Endodermal cell (in vitro differentiated cells): ENCODE measurements around the gene SLC5A12. TPM values are rescaled to one million over a fixed set of nuclear protein-coding genes. Genes with fewer than 3 reads are reported as not detected.

Experiments used
- DNase-seq: peaks from one replicate; pipeline ENCODE4 v3.0.0-alpha.2; 2017
- H3K27ac ChIP-seq: 2 replicates; pipeline ENCODE4 v1.5.1; 2013; ENCODE audit warnings: mild to moderate bottlenecking, low read depth, low read length, moderate library complexity
- H3K27me3 ChIP-seq: 2 replicates; pipeline ENCODE4 v1.6.1; 2013; ENCODE audit warnings: mild to moderate bottlenecking, low read length, moderate library complexity; ENCODE audit not compliant: insufficient read depth, control insufficient read depth, poor library complexity, severe bottlenecking
- H3K36me3 ChIP-seq: 2 replicates; pipeline ENCODE4 v1.7.0; 2013; ENCODE audit warnings: mild to moderate bottlenecking, low read length, moderate library complexity; ENCODE audit not compliant: control insufficient read depth, insufficient read depth
- H3K4me1 ChIP-seq: one replicate; pipeline ENCODE4 v1.7.0; 2013; ENCODE audit warnings: low read length; ENCODE audit not compliant: control insufficient read depth, insufficient read depth
- H3K4me3 ChIP-seq: 2 replicates; pipeline ENCODE4 v1.5.1; 2013; ENCODE audit warnings: mild to moderate bottlenecking, low read length, moderate library complexity
- H3K9ac ChIP-seq: 2 replicates; pipeline ENCODE4 v1.6.1; 2013; ENCODE audit warnings: mild to moderate bottlenecking, low read length, moderate library complexity; ENCODE audit not compliant: poor library complexity, severe bottlenecking; ENCODE audit errors: extremely low read depth
- H3K9me3 ChIP-seq: 2 replicates; pipeline ENCODE4 v1.6.1; 2013; ENCODE audit warnings: mild to moderate bottlenecking, low read length, moderate library complexity; ENCODE audit not compliant: control insufficient read depth
- H3K27ac Mint-ChIP-seq: 2 replicates; pipeline ENCODE4 v1.8.0; 2020; ENCODE audit warnings: mixed read lengths
- H3K27me3 Mint-ChIP-seq: 2 replicates; pipeline ENCODE4 v1.8.0; 2021; ENCODE audit warnings: mild to moderate bottlenecking, mixed read lengths; ENCODE audit not compliant: insufficient read depth
- H3K36me3 Mint-ChIP-seq: 2 replicates; pipeline ENCODE4 v1.8.0; 2020; ENCODE audit warnings: low read depth, mixed read lengths
- H3K4me1 Mint-ChIP-seq: 2 replicates; pipeline ENCODE4 v1.8.0; 2020; ENCODE audit warnings: mixed read lengths
- H3K4me3 Mint-ChIP-seq: 2 replicates; pipeline ENCODE4 v1.8.0; 2020; ENCODE audit warnings: mild to moderate bottlenecking, moderate library complexity, mixed read lengths
- H3K9me3 Mint-ChIP-seq: 2 replicates; pipeline ENCODE4 v1.8.0; 2020; ENCODE audit warnings: mild to moderate bottlenecking, mixed read lengths
- CTCF ChIP-seq: fragments of 200-600 bp; sonication (generic); conservative IDR thresholded peaks from 2 replicates; pipeline ENCODE4 v1.5.0; 2021; ENCODE audit warnings: antibody characterized with exemption, mild to moderate bottlenecking
- WGBS, 2 experiments: methylation state at CpG; one replicate each; pipeline versions ENCODE4 v1.1.5 to v1.1.7; 2013; ENCODE audit warnings: missing lambda C conversion rate in 2 of 2, mixed read lengths in 1 of 2; ENCODE audit not compliant: insufficient coverage in 1 of 2, insufficient read length in 1 of 2; 5-methylcytosine and 5-hydroxymethylcytosine counted together
- total RNA-seq, 2 donors: library from RNA; stranded (reverse); fragmentation: NEBNext Ultra II Directional in 1 of 2; extraction: Animal tissue kit (Norgen Biotek cat#: 25700) in 1 of 2; gene quantifications; 2 replicates in 1 of 2; 3 replicates in 1 of 2; pipeline ENCODE4 v1.2.1, GENCODE V29; 2021

Gene SLC5A12
- total RNA-seq, 2 donors from 2014 or later: 2.6 to 2.7 TPM

GRCh38 chr11:26730414-26731083, 8.7 kb upstream of the SLC5A12 start:
- H3K4me1 ChIP-seq: no peaks in the 10 kb centered on the region
- Mint-ChIP-seq H3K9me3 (no peaks in the 10 kb centered on the region), H3K36me3 (no peaks in the 10 kb centered on the region), H3K4me3 (no peak overlapping the region), H3K27me3 (peaks cover 2% of the 10 kb centered on the region), H3K27ac (no peak overlapping the region), H3K4me1 (peaks cover 1% of the 10 kb centered on the region)
- no peaks in the 10 kb centered on the region for H3K9me3 ChIP-seq
- no peak overlapping the region for H3K9ac ChIP-seq
- no peak for TF ChIP-seq CTCF
- no peaks in the 10 kb centered on the region for H3K27me3 ChIP-seq
- H3K27ac ChIP-seq: no peak overlapping the region
- no peak for DNase-seq
- 84 to 92% methylated on average over 4 of the region's 4 CpGs for WGBS, 2 experiments
- H3K4me3 ChIP-seq: no peak overlapping the region
- H3K36me3 ChIP-seq: no peaks in the 10 kb centered on the region

DNA sequence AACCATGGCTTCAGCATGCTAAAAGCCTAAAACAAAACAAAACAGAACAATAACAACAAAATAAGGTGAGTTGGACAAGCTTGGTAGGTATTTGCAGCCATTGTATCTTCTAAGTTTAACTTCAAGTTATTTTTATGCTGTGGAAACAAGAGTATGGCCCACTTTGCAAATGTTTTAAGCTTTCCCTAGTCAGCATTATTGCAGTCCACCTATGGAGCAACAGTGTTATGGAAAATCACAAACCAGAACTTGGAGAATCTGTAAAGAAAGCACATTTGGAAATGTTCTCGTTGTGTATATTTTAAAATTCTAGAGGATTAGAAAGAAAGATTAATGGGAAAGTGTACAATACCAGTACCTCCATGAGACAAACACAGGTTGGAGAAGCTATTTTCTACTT, 7.4 kb upstream of the SLC5A12 start:
- H3K27ac ChIP-seq: no peak overlapping the region
- Mint-ChIP-seq H3K27me3 (peaks cover 2% of the 10 kb centered on the region), H3K9me3 (no peaks in the 10 kb centered on the region), H3K4me3 (no peak overlapping the region), H3K27ac (no peak overlapping the region), H3K4me1 (peaks cover 1% of the 10 kb centered on the region), H3K36me3 (no peaks in the 10 kb centered on the region)
- DNase-seq: no peak
- no peak overlapping the region for H3K4me3 ChIP-seq
- no peaks in the 10 kb centered on the region for H3K4me1 ChIP-seq
- H3K27me3 ChIP-seq: no peaks in the 10 kb centered on the region
- H3K9ac ChIP-seq: no peak overlapping the region
- WGBS, 2 experiments: 83 to 100% methylated on average over 1 of the region's 1 CpG
- no peaks in the 10 kb centered on the region for H3K36me3 ChIP-seq
- TF ChIP-seq CTCF: no peak
- H3K9me3 ChIP-seq: no peaks in the 10 kb centered on the region

DNA sequence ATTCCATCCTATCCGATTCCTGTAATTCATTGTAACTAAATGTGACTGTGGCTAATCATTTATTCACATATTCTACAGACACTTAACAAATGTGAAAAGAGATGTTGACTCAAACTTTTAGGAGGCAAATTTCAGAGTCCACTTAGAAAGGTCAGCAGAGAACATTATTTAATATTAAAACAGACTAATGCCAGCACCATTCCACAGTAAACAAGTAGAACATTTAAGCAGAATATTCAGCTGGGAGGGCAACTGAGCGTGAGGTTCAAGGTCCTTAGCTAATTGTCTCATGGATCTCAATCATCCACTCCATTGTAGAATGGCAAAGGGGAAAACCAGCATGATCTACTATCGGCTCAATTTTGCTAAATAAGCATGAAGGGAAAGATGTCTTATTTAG, 5.1 kb upstream of the SLC5A12 start:
- WGBS, 2 experiments: 98 to 100% methylated on average over 2 to 3 of the region's 3 CpGs
- H3K27ac Mint-ChIP-seq: no peak overlapping the region

More for the DNA sequence above, 5.1 kb upstream of the SLC5A12 start:
- Histone ChIP-seq H3K4me3 (no peak overlapping the region), H3K27ac (no peak overlapping the region), H3K4me1 (no peaks in the 10 kb centered on the region), H3K9me3 (no peaks in the 10 kb centered on the region), H3K9ac (no peak overlapping the region), H3K27me3 (no peaks in the 10 kb centered on the region), H3K36me3 (no peaks in the 10 kb centered on the region)
- Mint-ChIP-seq H3K4me3 (no peak overlapping the region), H3K36me3 (no peaks in the 10 kb centered on the region), H3K4me1 (peaks cover 1% of the 10 kb centered on the region), H3K9me3 (no peaks in the 10 kb centered on the region), H3K27me3 (no peaks in the 10 kb centered on the region)
- no peak for TF ChIP-seq CTCF
- no peak for DNase-seq
